Subcutaneous preadipocyte (primary cell): ENCODE data around the gene CDC25B. TPM values are rescaled to one million over a fixed set of nuclear protein-coding genes. Genes with fewer than 3 reads are reported as not detected.

Experiments used
- total RNA-seq: library from RNA; depleted of rRNA; stranded (reverse); fragments of >200 nt; gene quantifications from 2 replicates; pipeline ENCODE4 v1.2.3, GENCODE V29; 2012

Gene CDC25B
- total RNA-seq, result 66.9 and 91.1 TPM in 2 replicates

GRCh38 chr20:3795511-3796468 is at the start of gene CDC25B:
Gene CDC25B, plus strand, starts transcription at chr20:3796310. Its CDS starts 222 bp downstream, at chr20:3796532.

GRCh38 chr20:3767427-3768341 is 28.4 kb upstream of the CDC25B start, which contains the start of gene ADISSP:
Gene ADISSP, minus strand, starts transcription at chr20:3767753. Its CDS starts 7,653 bp downstream, at chr20:3760100.

DNA sequence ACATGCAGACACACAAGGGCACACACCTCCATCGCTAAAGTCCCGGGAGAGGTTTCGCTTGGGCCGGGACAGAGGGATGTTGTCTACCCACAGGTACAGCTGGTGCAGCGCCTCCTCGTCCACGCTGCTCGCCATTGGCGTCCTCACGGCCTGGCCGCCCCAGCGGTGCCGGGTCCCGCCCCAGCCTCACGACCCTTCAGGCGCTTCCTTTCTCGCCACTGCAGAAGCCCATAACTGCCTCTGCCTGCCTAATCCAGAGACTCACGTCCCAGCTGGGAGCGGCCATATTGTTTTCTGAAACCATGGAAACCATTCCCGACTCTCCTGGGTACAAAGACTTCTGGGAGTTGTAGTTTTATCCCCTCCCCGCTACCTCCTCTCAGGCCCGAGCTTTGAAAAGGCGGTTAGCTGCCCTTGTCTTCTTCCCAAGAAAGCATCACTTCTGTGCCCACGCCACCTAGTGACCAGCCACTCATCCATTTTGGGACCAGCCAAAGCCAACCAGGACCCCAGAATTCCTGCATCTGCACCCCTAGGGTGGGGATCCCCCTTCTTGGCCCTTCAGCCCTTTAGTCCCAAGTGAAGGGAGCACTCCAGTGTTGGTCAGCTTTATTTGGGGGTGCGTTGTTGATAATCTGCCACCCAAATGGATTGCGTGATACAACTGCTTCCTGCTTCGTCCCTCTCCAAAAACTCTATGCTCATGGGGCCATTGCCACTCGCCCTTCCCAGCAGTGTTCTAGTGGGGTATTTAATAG is 14.8 kb upstream of the CDC25B start, which contains the start of gene SPEF1:
TSS of gene SPEF1 (minus strand) at position 296 of the 758 bp plus-strand sequence. CDS start at position 135, 161 bp downstream.

GRCh38 chr20:3786665-3787323 is 9.3 kb upstream of the CDC25B start, which contains the start of gene CENPB:
Gene CENPB, minus strand, starts transcription at chr20:3786740. Its CDS starts 257 bp downstream, at chr20:3786483.

GRCh38 chr20:3820048-3820900 is 24.2 kb downstream of the CDC25B start, which contains the start of gene AP5S1:
Gene AP5S1, plus strand, starts transcription at chr20:3820547. Its CDS starts 1,571 bp downstream, at chr20:3822118.

GRCh38 chr20:3846740-3847428 is 50.8 kb downstream of the CDC25B start, which contains the start of gene MAVS:
Gene MAVS, plus strand, starts transcription at chr20:3846834. Its CDS starts 7,791 bp downstream, at chr20:3854625.

Other genes starting within 250 kb of the CDC25B start
- not detected in 2 replicates for gene GFRA4, start 132.9 kb upstream of the CDC25B start, total RNA-seq
- 88.6 and 101 TPM in 2 replicates for gene ADAM33, start 114.3 kb upstream of the CDC25B start, total RNA-seq
- gene SIGLEC1, start 83.7 kb upstream of the CDC25B start, total RNA-seq, result not detected in 2 replicates
- gene HSPA12B, start 63.6 kb upstream of the CDC25B start, total RNA-seq, result 0.98 and 1.8 TPM in 2 replicates
- gene ADISSP, start 28.6 kb upstream of the CDC25B start, total RNA-seq, result 40.7 and 46.7 TPM in 2 replicates
- gene SPEF1, start 14.9 kb upstream of the CDC25B start, total RNA-seq, result 0.20 TPM in 1 of 2 replicates, not detected in the other
- gene CENPB, start 9.6 kb upstream of the CDC25B start, total RNA-seq, result 119 and 169 TPM in 2 replicates
- gene AP5S1, start 24.2 kb downstream of the CDC25B start, total RNA-seq, result 20.5 and 21.7 TPM in 2 replicates
- 29.8 and 48.7 TPM in 2 replicates for gene MAVS, start 50.5 kb downstream of the CDC25B start, total RNA-seq
- gene PANK2, start 93.1 kb downstream of the CDC25B start, total RNA-seq, result 38.6 and 47.7 TPM in 2 replicates
- gene RNF24, start 219.2 kb downstream of the CDC25B start, total RNA-seq, result 31.2 and 58.1 TPM in 2 replicates